NB4 (cell line): Measurements from ENCODE around the gene HPCAL4.

Experiments
- DNase-seq: peaks from one replicate; pipeline ENCODE4 v3.0.0; 2010; ENCODE audit warnings: low read depth
- H3K4me3 ChIP-seq: one replicate; pipeline ENCODE4 v1.5.1; 2011; ENCODE audit warnings: mild to moderate bottlenecking, low read depth, low read length, moderate library complexity
- MAX ChIP-seq: IDR thresholded peaks from 2 replicates; pipeline ENCODE4 v1.6.1; 2011; ENCODE audit warnings: low read depth, low read length
- MYC ChIP-seq: IDR thresholded peaks from 2 replicates; pipeline ENCODE4 v1.6.1; 2011; ENCODE audit warnings: low read depth, low read length
- POLR2A ChIP-seq: IDR thresholded peaks from 2 replicates; pipeline ENCODE4 v1.6.1; 2011; ENCODE audit warnings: mild to moderate bottlenecking; ENCODE audit not compliant: insufficient read length; ENCODE audit errors: extremely low read depth
- TF ChIP-seq, protein P1 (sequence below): IDR thresholded peaks from one replicate; pipeline ENCODE4 v1.5.1; 2012; ENCODE audit warnings: low read depth, low read length

Gene HPCAL4

GRCh38 chr1:39635205-39635870 is 55.9 kb downstream of the HPCAL4 start:
- H3K4me3 ChIP-seq: no peak overlapping the region
- no peak for DNase-seq

DNA sequence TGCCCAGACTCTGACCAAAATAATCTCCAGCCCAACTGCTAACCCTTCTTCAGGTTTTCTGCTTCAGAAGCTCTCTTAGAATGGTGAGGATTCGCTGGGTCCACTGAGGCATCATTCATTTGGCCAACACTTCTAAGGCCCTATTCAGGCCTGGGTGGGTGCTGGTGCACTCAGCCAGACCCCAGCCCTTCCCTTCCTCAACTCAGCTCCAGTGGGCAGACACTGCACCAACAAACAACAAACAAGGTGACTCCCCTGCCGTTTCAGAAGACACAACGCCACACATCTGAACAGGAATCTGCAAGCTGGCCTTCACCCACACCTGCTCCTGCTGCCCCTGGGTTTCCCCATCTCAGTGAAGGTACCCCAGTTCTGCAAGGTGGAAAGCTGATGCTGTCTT is 57.8 kb downstream of the HPCAL4 start:
- TF ChIP-seq, protein P1, sequence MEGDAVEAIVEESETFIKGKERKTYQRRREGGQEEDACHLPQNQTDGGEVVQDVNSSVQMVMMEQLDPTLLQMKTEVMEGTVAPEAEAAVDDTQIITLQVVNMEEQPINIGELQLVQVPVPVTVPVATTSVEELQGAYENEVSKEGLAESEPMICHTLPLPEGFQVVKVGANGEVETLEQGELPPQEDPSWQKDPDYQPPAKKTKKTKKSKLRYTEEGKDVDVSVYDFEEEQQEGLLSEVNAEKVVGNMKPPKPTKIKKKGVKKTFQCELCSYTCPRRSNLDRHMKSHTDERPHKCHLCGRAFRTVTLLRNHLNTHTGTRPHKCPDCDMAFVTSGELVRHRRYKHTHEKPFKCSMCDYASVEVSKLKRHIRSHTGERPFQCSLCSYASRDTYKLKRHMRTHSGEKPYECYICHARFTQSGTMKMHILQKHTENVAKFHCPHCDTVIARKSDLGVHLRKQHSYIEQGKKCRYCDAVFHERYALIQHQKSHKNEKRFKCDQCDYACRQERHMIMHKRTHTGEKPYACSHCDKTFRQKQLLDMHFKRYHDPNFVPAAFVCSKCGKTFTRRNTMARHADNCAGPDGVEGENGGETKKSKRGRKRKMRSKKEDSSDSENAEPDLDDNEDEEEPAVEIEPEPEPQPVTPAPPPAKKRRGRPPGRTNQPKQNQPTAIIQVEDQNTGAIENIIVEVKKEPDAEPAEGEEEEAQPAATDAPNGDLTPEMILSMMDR: no peak
- TF ChIP-seq MAX (no peak), POLR2A (no peak), MYC (no peak)
- no peak overlapping the region for H3K4me3 ChIP-seq
- DNase-seq: no peak

More at GRCh38 chr1:39635205-39635870, 55.9 kb downstream of the HPCAL4 start:
- TF ChIP-seq, protein P1: no peak
- TF ChIP-seq POLR2A: no peak
- no peak for TF ChIP-seq MYC
- TF ChIP-seq MAX: no peak

- TF ChIP-seq MAX (no peak), MYC (no peak), POLR2A (no peak)
- TF ChIP-seq, protein P1: no peak
- DNase-seq: no peak
- H3K4me3 ChIP-seq: no peak overlapping the region
These were observed 58.4 kb downstream of the HPCAL4 start for GRCh38 chr1:39632682-39633417.

- no peak for TF ChIP-seq MAX
- no peak for TF ChIP-seq MYC
- no peak overlapping the region for H3K4me3 ChIP-seq
- no peak for DNase-seq
These were observed 58.9 kb downstream of the HPCAL4 start for GRCh38 chr1:39632323-39632681.

GRCh38 chr1:39631361-39632322 is 59.6 kb downstream of the HPCAL4 start:
- H3K4me3 ChIP-seq: no peak overlapping the region
- TF ChIP-seq, protein P1: no peak
- no peak for TF ChIP-seq POLR2A
- no peak for TF ChIP-seq MAX
- TF ChIP-seq MYC: no peak
- no peak for DNase-seq
